ENCODE measurements around the gene SCAMP1.

The SCAMP1 gene

GRCh38 chr5:78511121-78511906 is 150.9 kb downstream of the SCAMP1 start:
- DNase-seq (ENCODE audit: low read depth, low spot score) = no peak

DNA sequence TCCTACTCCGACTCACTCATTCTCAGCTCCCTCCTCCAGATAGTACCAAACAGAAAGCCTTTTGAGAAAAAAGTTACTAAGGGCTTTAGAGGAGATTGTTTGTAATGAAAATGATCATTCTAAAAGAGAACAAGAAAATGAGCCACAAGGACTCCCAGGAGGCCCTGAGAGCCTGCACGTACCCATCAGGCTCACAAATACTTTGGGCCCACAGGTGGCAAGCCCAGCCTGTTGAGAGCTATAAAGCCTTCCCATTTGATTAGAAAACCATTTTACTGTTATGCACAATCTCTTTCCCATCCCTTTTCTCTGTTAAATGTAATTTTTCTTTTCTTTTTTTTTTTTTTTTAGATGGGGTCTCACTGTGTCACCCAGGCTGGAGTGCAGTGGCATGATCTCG is 152.0 kb downstream of the SCAMP1 start:
- no peak for DNase-seq (ENCODE audit: low read depth, low spot score)

- DNase-seq (ENCODE audit: low read depth, low spot score) = no peak
These were observed 153.0 kb downstream of the SCAMP1 start for GRCh38 chr5:78513441-78513840.

DNA sequence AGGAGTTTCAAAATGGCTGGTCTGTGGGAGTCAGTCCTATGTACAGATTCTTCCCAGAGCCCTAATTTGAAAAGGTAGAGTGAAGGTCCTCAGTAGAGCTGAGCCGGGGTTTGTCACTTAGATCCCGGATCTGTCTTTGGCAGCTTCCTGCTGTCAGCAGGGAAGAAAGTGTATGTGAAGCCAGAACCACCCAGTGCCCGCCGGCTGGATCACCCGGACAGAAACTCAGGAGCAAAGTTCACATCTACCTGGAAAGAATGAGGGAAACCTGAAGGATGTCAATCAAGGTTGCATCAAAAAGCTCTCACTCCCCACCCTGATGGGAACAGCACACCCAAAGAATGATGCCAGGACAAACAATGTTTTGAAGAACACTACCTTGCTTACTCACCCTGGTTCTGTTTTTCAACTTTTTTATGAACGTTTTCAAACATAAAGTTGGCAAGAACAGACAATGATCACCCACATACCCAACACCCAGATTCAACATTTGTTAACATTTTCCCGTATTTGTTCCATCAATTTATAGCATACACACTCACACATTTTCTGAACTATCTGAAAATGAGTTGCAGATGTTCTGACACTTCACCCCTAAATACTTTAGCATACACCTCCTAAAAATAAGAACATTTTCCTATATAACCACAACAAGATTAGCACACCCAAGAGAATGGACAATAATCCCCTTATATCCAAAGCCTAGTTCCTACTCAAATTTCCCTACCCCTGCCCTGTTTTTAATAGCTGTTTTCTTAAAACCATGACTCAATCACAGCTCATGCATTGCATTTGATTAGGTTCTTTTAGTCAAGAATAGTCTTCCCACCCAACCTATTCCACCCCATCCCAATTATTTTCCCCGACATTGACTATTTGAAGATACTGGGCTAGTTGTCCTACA is 154.3 kb downstream of the SCAMP1 start:
- no peak for DNase-seq (ENCODE audit: low read depth, low spot score)

DNA sequence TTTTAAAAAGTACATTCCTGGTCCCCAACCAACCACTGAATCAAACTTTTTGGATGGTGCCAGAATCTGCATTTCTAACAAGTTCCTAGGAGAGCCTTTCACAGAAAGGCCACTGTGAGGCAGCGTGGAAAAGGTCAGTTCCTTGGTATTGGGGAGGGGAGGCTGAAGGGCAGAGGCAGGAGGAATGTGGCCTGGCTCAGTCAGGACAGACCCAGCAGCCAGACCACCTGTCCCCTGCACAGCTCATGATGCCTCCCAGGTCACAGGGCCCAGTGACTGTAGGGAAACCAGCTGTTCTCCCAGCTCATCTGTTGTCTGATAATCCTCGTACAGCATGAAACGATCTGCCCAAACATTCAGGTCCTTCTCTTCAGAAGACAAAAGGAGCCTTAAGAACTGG is 155.3 kb downstream of the SCAMP1 start:
- DNase-seq (ENCODE audit: low read depth, low spot score) = no peak

DNA sequence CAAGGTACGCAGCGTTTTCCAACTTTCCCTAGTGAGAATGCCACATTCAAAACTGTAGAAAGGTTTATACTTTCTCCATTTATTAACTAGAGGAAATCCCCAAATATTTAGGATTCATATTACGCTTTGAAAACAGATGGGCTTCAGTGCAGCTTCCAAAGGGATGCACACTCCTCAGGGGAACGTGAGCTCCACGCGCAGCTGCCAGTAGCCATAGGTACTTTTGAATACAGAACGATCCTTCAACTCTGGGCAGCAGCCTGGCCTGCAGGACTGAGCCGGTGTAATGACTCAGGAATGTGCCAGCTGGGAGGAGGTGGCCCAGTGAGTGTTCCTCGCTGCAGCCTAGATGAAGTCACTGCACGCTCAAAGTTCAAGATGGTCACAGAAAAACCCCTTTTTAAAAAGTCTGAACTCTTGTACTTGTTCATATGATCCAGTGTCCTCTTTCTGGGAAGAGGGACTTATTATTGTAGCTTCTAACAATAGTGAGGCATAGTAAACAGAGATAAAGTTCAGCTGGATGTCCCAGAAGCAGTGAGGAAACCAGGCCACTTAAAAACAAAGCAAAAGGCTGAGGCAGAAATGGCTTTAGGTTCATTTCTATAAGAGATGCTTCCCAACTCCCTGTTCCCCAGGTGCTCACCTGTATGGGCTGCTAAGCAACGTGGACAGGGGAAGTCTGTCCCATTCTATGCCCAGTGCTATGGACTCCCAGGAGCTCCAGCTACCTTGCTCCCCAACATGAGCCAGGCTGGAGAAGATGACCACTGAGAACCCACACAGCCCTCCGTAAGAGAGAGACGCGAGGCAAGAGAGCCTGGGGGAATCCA is 158.2 kb downstream of the SCAMP1 start:
- no peak for DNase-seq (ENCODE audit: low read depth, low spot score)

DNA sequence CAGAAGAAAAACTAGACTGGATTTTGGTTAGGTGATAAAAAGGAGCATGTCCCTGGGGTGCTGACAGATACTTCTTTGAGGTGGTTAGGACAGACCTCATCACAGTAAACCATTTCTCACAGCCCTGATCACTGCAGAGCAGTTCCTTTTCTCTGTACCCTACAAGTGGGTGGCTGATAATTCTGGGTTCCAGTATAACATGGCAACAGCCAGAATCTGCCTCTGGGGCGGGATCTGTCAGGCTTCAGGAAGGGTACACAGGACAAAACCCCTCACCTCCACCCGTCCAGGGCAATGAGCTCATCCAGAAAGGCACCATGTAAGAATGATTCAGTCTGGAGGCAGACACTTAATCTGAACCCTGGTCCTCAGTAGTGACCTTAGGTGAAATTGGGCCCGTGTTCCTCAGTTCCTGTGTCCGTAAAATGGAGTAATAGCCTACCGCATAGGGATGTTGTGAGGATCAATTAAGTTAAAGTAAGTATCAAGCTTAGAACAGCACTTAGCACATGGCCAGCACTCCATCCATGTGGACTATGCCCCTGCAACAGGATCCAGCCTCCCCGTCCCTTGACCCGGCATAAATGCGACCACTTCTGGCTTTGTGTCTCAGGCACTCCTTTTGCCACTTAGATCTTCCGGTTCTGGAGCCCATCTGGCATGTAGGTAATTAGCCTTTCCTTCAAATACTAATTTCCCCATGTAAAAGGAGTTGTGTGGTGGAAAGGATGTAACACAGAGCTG is 159.0 kb downstream of the SCAMP1 start:
- no peak for DNase-seq (ENCODE audit: low read depth, low spot score)

GRCh38 chr5:78521455-78521854 is 161.0 kb downstream of the SCAMP1 start:
- no peak for DNase-seq (ENCODE audit: low read depth, low spot score)

GRCh38 chr5:78522476-78523260 is 162.3 kb downstream of the SCAMP1 start:
- DNase-seq (ENCODE audit: low read depth, low spot score) = no peak

DNA sequence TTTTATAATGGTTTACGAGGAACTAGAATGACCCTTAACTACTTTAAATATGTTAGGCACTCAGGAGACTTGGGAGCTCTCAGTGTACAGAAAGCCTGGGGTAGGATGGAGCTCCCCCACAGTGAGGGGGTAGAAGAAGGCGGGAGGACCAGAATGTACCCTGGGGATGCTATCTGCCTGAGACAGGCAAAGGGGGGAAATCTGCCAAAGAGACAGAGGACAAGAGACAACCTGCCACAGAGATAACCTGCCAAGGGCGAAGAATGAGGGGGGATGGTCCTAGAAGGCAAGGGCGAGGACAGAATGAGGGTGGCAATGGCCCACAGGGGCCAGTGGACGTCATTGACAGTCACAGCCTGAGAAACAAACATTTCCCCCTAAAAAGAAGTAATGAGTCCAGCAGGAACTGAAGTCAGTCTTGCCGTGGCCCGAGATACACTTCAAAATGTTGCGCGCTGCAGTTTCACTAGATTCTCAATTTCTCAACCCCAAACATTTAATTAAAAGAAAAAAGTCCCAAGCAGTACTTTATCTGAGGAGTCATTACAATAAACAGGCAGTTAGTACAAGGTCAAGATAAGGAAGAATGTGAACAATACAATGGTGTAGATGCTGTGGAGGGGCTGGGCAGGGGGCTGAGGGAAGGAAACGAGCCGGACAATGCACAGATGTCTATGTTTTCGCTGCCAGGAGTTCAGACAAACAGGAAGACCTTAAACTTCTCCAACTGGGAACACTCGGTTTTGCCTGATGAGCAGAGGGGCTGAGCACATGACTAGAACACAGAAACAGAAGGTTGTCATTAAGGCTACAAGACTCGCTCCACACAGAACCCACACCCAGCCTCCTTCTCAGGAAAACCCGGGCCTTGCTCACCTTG is 163.1 kb downstream of the SCAMP1 start:
- no peak for DNase-seq (ENCODE audit: low read depth, low spot score)

- no peak for DNase-seq (ENCODE audit: low read depth, low spot score)
These were observed 165.7 kb downstream of the SCAMP1 start for GRCh38 chr5:78526049-78526525.

- no peak for DNase-seq (ENCODE audit: low read depth, low spot score)
These were observed 166.8 kb downstream of the SCAMP1 start for GRCh38 chr5:78527054-78527859.

DNA sequence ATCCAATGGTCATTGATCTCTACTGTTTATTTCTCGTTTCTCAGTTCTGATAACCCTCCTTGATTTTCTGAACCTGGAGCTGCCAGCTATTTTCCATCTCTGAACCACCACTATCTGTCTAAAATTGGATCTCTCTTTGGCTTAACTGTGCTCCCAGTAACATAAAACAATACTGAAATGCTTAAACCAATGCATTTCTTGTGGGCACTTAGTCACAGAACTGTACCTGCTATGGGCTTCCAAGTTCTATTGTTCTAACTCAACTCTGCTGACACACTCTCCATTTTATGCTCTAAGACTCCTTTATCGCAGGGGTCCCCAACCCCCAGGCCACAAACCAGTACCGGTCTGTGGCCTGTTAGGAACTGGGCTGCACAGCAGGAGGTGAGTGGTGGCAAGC is 167.5 kb downstream of the SCAMP1 start:
- DNase-seq (ENCODE audit: low read depth, low spot score) = no peak

Data from activated naive CD8-positive, alpha-beta T cell treated with anti-CD3 and anti-CD28 coated beads, Interleukin-2, amount 50 U/mL, for 16 hours (primary cell).